HuH-7 (cell line): ENCODE measurements around the gene SNX4.
"Not testable (repeated sequence)": the region's sequence is repeated elsewhere in the genome, so short reads cannot be mapped to it uniquely, and the experiment has no call there.

Source experiments
- DNase-seq: peaks from one replicate; pipeline ENCODE4 v3.0.0; 2011; ENCODE audit warnings: low spot score

Gene SNX4

DNA sequence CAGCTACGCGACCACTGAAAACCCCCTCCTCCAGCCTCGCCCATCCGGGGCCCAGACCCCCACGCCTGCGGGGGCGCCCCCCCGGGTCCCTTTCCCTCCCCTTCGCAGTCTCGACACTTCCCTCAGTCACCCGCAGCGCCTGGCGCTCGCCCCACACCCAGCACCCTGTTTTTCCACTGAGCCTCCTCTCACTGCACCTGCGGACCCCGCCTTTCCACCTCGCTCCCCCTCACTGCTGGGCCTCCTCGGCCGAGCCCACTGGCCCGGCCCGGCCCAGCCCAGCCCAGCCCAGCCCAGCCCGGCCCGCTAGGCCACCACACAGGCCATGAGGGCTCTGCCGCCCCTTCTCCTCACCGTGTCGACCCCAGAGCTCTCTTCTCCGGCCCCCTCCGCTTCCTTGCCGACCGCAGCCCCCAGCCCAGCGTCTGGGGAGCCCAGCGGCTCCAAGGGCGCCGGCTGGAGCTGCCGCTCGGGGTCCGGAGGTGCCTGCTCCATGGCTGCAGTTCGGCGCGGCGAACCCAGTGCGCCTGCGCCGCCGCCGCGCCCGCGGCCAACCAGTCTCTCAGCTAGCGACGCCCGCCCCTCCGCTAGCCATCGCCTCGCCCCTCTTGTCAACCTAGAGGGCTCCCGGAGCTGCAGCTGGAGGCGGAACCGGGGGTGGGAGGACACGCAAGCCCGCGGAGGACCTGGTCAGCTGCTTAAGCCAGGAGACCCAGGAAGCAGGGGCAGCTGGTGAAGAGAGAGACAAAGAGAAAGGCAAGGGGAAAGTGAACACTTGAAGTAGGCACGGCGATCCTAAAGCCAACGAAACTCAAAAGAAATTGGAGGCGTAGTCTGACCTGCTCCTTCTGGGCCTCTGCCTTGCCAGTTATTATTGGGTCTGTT is at the start of gene SNX4:
Gene SNX4 (minus strand): TSS at position 525 of the 885 bp plus-strand sequence. CDS start 30 bp downstream, at position 495.
- DNase-seq = peak; percentile 93

DNA sequence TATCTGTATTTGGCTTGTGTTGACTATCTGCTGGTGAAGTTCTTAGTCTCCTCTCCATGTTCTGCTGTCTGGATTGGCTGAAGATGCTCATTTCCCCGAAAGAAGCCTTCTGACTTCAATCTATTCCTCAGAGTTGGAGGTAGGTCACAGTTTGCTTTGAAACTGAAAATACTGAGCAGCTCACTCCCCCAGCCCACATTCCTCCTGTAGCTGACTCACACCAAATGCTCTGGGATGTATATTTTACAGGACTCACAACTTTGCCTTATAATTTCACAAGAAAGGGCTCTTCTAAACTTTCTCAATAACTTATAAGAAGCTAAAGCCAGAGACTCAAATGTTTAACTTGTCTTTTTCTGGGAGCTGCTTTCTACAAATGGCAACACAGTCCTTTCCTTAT is 36.3 kb upstream of the SNX4 start:
- DNase-seq = no peak

DNA sequence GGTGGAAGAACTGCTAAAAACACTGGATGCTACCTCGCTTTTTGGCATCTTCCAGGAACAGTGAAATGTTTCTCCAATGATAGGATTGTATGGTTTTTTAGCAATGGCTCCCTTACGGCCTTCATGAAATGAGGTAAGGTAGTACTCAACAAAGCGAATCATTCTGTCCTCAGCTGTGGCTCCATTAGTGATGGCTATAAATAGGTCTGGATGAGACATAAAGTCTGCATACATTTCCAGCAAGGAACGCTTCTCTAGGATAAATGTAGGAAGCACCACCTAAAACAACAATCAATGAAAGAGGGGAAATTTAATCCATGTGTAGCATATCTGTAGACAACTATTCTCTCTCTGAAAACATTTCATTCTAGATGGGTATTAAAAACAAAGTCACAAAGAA is 32.4 kb upstream of the SNX4 start:
- no peak for DNase-seq

DNA sequence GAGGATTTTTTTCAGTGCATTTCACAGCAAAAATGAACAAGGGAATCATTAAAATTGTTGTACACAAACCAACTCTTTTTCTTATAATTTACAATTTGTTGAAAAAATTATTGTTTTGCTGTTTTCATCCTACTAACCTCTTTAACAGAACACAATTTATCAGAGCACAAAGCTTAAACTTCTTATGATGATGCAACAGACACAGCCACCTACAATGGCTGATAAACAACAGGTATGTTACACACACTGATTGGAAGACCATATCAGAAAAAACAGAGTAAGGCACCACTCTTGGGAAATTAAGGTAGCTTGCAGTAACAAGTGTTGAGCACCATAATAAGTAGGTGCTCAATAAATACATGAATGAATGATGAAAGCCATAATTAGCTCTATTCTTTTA is 8.9 kb upstream of the SNX4 start:
- no peak for DNase-seq

DNA sequence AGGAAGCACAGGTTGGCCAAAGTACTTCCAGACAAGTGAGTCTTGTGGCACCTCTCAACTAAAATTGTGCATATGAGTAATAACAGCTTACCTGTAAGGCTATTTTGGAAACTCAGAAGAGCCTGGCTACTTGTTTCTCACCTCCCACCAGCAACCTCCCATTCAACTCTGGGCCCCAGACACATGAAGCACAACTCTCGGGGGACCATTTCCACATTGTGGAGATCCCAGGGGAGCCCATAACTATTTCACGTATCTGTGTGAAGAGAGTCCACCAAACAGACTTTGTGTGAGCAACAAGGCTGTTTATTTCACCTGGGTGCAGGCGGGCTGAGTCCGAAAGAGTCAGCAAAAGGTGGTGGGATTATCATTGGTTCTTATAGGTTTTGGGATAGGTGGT is 5.2 kb upstream of the SNX4 start:
- DNase-seq = no peak

DNA sequence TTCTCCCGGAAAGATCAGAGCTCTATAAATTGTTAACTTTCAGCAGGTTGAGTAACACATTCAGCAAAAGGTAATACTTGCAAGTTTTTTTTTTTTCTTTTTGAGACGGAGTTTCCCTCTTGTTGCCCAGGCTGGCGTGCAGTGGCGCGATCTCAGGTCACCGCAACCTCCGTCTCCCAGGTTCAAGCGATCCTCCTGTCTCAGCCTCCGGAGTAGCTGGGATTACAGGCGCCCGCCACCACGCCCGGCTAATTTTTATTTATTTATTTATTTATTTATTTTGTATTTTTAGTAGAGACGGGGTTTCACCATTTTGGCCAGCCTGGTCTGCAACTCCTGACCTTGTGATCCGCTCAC is 539 bp upstream of the SNX4 start:
- DNase-seq = not testable (repeated sequence)

DNA sequence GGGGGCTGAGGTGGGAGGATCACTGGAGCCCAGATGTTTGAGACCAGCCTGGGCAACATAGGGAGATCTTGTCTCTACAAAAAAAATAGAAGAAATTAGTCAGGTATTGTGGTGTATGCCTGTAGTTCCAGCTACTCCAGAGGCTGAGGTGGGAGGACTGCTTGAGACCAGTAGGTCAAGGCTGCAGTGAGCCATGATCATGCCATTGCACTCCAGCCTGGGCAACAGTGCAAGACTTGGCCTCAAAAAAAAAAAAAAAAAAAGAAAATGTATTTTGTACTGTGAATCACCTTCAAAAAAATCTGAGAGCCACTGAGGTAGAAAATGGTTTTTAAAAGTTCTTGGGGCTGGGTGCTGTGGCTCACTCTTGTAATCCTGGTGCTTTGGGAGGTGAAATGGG is 4.6 kb downstream of the SNX4 start:
- no peak for DNase-seq

DNA sequence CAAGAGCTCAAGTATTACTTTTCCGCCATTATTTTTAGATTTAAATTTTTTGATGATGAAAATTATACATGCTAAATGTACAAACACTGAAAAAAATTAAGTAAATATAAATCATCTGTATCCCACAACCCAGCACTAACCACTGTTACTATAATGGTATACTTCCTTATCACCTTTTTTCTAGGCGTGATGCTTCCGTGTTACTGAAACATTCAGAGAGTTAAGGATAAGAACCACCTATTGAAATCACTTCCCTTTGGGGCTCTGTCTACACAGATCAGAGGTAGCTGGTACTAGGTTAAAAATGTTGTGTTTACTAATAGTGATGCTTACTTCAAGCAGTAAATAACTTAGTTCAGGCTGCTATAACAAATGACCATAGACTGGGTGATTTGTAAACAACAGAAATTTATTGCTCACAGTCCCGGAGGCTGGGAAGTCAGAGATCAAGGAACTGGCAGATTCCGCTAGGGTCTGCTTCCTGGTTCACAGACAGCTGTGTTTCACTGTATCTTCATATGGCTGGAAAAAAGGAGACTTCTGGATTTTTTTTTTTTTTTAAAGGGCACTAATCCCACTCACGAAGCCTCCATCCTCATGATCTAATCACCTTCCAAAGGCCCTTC is 6.4 kb downstream of the SNX4 start:
- no peak for DNase-seq

DNA sequence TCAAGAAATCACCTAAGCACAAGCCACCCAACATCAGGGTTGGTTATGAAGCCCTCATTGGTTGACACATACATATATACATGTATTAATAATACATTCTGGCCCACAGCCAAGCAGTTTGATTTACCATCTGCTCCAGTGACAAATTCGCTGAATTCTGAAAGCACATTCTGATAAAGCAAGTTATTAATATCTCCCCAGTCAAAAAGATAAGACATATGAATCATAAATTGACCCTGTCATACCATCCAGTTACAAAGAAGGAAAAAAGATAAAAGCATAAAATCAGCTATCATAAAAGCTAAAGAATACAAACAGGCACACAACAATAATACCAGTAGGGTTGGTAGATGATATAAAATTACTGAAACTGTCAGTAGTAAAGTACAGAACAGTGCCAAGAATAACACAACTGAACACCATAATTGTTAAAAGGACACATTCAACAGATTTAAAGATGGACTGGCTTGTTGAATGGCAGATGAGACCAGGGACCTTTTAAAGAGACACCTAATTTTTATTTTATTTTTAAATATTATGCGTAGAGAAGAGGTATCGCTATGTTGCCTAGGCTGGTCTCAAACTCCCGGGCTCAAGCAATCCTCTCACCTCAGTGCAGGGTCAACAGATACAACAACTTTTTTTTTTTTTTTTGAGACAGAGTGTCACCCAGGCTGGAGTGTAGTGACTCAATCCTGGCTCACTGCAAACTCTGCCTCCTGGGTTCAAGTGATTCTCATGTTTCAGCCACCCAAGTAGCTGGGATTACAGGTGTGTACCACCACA is 7.7 kb downstream of the SNX4 start:
- DNase-seq = no peak

DNA sequence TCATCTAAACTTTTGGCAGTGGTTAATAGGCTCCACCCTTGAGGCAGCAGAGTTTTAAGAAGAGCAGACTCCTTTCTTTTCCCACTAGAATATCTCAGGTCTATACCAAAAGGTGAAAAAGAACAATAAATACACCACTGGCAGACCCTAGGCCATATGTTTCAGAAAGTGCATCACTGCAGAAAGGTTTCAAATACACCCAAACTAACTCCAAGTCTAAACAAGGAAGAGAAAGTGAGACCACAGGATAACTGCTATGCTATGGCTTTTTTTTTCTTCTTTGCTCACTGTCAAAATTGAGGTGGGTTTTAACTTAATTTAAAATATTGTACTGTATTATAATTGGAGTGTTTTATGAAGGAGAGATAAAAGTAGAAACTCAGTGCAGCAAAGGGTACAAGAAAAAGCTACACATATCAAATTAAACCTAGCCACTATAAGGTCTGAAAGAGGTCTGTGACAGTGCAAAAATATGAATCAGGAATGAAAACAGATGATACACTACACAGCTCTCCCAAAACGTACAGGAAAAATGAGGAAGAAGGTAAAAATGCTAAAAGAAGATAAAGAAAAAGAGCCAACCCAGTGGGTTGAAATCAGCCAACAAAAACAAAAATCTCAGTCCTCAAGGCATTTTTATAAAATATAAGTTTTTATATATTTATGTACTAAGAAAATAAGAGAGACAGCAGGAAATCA is 8.4 kb downstream of the SNX4 start:
- DNase-seq = no peak

DNA sequence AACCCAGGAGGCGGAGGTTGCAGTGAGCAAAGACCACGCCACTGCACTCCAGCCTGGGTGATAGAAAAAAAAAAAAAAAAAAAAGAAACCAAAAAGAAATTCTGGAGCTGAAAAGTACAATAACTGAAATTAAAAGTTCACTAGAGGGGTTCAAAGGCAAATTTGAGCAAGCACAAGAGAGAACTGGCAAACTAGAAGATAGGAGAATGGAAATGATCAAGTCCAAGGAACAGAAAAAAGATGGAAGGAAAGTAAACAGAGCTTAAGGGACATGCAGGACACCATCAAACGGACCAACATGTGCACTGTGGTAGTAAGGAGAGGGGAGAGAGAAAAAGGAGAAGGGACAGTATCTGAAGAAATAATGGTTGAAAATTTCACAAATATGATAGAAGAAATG is 12.9 kb downstream of the SNX4 start:
- no peak for DNase-seq

DNA sequence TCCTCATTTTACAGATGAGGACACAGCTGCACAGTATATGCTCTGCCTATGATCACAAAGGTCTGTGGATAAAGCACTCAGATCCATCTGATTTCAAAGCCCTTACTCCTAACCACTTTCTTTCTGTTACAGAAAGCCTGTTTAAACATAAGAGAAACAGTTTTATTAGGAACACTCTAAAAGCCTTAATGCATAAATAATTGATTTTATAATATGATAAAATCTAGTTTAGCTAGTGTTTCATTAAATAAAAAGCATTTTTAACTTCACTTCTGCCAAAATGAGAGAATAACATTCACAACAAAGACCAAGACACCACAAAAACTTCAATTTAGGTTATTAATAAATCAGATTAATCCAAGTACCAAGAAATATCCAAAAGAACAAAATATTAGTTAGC is 21.4 kb downstream of the SNX4 start:
- no peak for DNase-seq

DNA sequence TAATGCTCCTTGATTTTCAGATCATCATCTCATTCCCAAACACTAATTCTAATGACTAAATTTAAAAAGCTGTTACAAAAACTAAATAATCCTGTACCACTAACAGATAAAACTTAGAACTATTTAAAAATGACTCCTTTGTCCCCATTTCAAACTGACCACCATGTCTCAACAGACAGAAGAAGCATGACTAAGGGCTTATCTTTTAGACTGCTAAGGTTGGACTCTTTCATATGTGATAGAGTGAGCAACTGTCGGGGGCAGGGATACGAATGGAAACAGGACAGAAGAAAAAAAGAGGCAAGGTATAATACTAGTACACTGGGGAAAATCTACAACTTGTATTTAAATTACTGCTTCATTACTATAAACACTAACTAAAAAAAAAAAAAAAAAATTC is 23.3 kb downstream of the SNX4 start:
- DNase-seq = no peak

DNA sequence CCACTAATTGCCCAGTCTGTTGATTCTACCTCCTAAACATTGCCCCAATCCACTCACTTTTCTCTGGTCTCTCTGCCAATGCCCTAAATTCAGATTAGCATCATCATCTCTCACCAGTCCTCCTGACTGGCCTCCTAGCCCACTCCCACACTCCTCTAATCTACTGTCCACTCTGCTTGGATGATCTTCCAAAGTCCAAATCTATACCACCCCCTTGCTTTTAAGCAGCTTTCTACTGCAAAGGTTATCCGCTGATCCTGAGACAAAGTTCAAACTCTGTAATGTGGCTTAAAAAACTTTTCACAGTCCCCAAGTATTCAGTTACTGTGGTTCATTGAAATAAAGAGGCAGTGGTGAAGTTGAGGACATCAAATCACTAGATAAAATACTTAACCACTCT is 37.6 kb downstream of the SNX4 start:
- DNase-seq = no peak

DNA sequence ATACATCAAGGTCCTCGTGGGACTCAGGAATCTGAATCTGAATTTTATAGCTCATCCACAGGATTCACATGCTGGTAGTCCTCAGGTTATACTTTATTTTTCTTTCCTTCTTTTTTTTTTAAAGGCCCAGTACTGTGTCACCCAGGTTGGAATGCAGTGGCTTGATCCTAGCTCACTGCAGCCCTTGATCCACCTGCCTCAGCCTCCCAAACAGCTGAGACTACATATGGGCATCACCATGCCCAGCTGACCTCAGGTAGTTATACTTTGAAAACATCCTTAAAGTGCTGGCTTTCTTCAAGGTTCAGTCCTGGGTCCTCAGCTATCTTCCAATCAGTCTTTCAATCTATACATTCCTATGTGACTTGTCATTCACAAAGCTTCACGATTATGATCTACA is 38.2 kb downstream of the SNX4 start:
- DNase-seq = no peak

DNA sequence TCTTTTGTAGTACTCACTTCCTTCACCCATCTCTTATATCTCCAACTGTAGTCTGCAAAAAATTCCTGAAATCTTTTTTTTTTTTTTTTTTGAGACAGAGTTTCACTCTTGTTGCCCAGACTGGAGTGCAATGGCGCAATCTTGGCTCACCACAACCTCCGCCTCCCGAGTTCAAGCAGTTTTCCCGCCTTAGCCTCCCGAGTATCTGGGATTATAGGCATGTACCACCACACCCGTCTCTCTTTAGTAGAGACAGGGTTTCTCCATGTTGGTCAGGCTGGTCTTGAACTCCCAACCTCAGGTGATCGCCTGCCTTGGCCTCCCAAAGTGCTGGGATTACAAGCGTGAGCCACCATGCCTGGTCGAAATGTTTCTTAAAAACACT is 38.6 kb downstream of the SNX4 start:
- not testable (repeated sequence) for DNase-seq

DNA sequence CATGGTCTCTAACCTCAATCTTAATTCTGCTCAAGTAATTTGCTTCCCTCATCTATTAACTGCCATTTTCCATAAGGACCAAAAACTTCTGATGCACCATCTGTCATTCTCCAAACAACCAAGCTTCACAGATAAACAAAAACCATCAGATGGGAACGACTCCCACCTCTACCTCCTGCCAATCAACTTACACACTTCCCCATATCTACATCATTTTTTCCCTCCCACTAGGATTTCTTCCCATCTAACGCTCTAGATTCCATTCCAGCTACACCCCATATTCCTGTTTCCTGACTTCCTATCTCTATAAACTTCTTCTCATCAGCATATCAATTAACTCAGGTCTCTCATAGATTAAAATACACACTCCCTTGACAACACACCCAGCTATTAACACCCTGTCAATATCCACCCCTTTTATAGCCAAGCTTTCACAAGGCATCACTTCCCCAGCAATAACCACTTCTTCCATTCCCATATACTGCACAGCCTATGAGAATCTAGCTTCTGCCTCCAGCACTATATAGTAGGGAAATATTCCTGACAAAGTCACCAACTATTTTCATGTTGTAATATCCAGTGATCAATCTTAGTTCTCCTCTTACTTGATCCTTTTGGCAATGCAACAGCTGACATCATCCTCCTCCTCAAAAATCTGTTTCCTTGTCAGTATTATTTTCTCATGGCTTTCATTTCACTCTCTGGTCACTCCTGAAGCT is 39.2 kb downstream of the SNX4 start:
- DNase-seq = no peak

DNA sequence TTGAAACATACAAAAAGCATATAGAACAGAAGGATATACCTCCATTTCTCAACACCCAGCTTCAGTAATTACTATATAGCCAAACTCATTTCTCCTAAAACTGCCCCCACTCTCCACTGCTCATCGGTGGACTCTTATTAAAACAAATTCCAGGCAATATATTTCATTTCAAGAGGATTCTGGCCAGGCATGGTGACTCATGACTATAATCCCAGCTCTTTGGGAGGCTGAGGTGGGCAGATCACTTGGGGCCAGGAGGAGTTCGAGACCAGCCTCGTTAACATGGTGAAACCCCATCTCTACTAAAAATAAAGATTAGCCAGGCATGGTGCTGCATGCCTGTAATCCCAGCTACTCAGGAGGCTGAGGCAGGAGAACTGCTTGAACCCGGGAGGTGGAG is 40.9 kb downstream of the SNX4 start:
- no peak for DNase-seq

DNA sequence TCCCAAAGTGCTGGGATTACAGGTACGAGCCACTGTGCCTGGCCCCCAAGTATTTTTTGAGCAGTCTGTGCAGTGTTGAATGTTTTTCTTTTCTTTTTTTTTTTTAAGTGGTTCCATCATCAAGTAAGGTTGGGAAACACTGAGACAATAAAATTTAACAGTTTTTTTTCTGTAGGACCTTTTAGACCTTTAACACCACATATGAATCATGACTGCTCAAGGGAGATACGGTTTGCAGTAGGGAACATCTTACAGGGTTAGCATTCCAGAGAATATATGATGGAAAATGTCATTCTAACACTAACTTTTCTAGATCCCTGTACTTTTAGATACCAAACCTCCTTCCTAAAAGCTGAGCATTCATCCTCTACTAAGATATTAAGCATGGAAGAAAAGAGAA is 41.7 kb downstream of the SNX4 start:
- DNase-seq = no peak

DNA sequence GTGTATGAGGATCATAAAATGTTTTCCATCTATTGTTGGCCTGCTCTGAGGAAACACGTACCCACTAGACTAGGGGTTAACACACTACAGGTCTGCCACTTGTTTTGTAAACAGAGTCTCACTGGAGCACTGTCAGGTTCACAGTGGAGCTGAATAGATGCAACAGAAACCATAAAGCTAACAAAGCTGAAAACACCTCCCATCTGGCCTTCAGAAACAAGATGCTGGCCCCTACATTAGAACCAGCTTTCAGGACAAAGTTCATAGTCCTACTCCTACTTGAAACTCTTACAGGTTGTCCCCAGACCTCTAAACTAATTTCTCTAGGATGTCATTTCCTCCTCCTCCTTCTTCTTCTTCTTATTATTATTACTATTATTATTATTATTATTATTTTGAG is 42.3 kb downstream of the SNX4 start:
- no peak for DNase-seq

DNA sequence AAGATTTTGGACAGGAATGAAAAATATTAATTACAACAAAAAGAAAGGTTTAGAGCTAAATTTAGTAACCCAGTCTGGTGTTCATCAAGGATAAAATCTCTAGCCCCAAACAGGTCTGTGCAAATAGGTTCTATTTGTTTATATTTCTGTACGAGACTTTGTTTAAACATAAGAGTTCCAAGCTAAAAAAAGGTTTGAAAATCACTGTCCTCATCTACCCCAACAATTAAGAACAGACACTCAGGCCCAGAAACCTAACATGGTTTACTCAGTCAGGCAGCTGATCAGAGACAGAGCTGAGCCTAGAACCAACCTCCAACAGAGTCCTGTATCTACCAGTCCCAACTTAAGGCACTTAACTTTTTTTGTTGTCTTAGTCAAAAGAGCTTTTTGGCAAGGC is 49.3 kb downstream of the SNX4 start:
- no peak for DNase-seq
